Left lung (tissue), 10 donors: ENCODE measurements around the gene HMGA1. TPM values are rescaled to one million over a fixed set of nuclear protein-coding genes. Genes with fewer than 3 reads are reported as not detected.
"Not testable (repeated sequence)": the region's sequence is repeated elsewhere in the genome, so short reads cannot be mapped to it uniquely, and the experiment has no call there.

ENCODE experiments used
- ATAC-seq: fragments of 200-7000 bp; cut with Tn5 transposase; one replicate; pipeline ENCODE4 v1.9.1; 2020; ENCODE audit warnings: moderate library complexity
- DNase-seq, 4 donors: peaks; one replicate each; pipeline ENCODE4 v3.0.0-alpha.2; 2013 to 2020
- H3K27ac ChIP-seq, 2 donors: fragments of 200-600 bp; sonication (generic) in 1 of 2; one replicate each; pipeline versions ENCODE4 v1.5.0 to v1.8.0; 2020 to 2021
- H3K27me3 ChIP-seq, 2 donors: fragments of 200-600 bp; sonication (generic) in 1 of 2; one replicate each; pipeline versions ENCODE4 v1.5.0 to v1.8.0; 2020 to 2021
- H3K36me3 ChIP-seq, 2 donors: fragments of 200-600 bp; sonication (generic) in 1 of 2; one replicate each; pipeline versions ENCODE4 v1.5.0 to v1.8.0; 2020 to 2021
- H3K4me1 ChIP-seq, 2 donors: fragments of 200-600 bp; one replicate each; pipeline ENCODE4 v1.8.0; 2021
- H3K4me3 ChIP-seq, 2 donors: fragments of 200-600 bp; sonication (generic) in 1 of 2; one replicate each; pipeline versions ENCODE4 v1.5.0 to v1.8.0; 2020 to 2021; ENCODE audit warnings: mild to moderate bottlenecking in 1 of 2
- H3K9me3 ChIP-seq, 2 donors: fragments of 200-600 bp; sonication (generic) in 1 of 2; one replicate each; pipeline versions ENCODE4 v1.5.0 to v1.8.0; 2020 to 2021
- CTCF ChIP-seq, 2 donors: fragments of 200-600 bp; sonication (generic) in 1 of 2; IDR thresholded peaks; one replicate each; pipeline versions ENCODE4 v1.5.0 to v1.8.0; 2021; ENCODE audit warnings: antibody characterized with exemption in 2 of 2
- intact Hi-C, 2 donors: fragments of 100-400 bp; cut with DNase I; formaldehyde crosslinking; loops; one replicate each; pipeline versions ENCODE4 v1.11.2 to v1.14.2; 2022
- polyA plus RNA-seq, 6 donors: library from polyadenylated mRNA; unstranded; fragments of 120-200 nt; gene quantifications; one replicate each; pipeline ENCODE4 v1.2.1, GENCODE V29; 2013; ENCODE audit not compliant: insufficient read length in 6 of 6
- total RNA-seq, 2 donors: library from RNA; stranded (reverse); fragmentation: NEBNext Ultra II Directional; extraction: Animal tissue kit (Norgen Biotek cat#: 25700); gene quantifications; one replicate each; pipeline ENCODE4 v1.2.1, GENCODE V29; 2021
- donor health status: DM: no; HTN: yes; CAD: no.
- donor health status: DM: no; HTN: no; CAD: no.

HMGA1 gene
- total and polyA plus RNA-seq, 8 donors, result 75.1 to 197 (median 155) TPM

GRCh38 chr6:34259529-34260069, 22.9 kb downstream of the HMGA1 start:
- ATAC-seq, result no peak
- H3K4me1 ChIP-seq, result no peaks in the 10 kb centered on the region
- DNase-seq, result no peak
- H3K27me3 ChIP-seq, result no peaks in the 10 kb centered on the region
- H3K4me3 ChIP-seq, result no peak overlapping the region
- no peak overlapping the region for H3K27ac ChIP-seq
- peaks cover 0 to 31% of the 10 kb centered on the region in 2 donors for H3K9me3 ChIP-seq
- H3K36me3 ChIP-seq, result no peaks in the 10 kb centered on the region
- intact Hi-C loops, result no loop called here
- no peak for TF ChIP-seq CTCF (IDR thresholded peaks at IDR 0.05)

GRCh38 chr6:34260576-34261267, 24.0 kb downstream of the HMGA1 start:
- H3K4me3 ChIP-seq, result no peak overlapping the region
- ATAC-seq (no peak), DNase-seq (no peak)
- no peaks in the 10 kb centered on the region for H3K27me3 ChIP-seq
- H3K27ac ChIP-seq, result no peak overlapping the region
- no peak for TF ChIP-seq CTCF (IDR thresholded peaks at IDR 0.05)
- H3K9me3 ChIP-seq, result peaks cover 0 to 31% of the 10 kb centered on the region in 2 donors
- no peaks in the 10 kb centered on the region for H3K4me1 ChIP-seq
- H3K36me3 ChIP-seq, result no peaks in the 10 kb centered on the region
- intact Hi-C loops, result no loop called here

GRCh38 chr6:34263484-34263883, 26.8 kb downstream of the HMGA1 start:
- ATAC-seq, H3K4me1 ChIP-seq, H3K4me3 ChIP-seq, H3K27ac ChIP-seq, H3K36me3 ChIP-seq, H3K27me3 ChIP-seq, intact Hi-C loops, DNase-seq: not testable (repeated sequence)
- H3K9me3 ChIP-seq, result peaks cover 0 to 31% of the 10 kb centered on the region in 2 donors

- H3K9me3 ChIP-seq, result peaks cover 0 to 12% of the 10 kb centered on the region in 2 donors
- TF ChIP-seq CTCF (IDR thresholded peaks at IDR 0.05), result no peak
- H3K4me3 ChIP-seq, result no peak overlapping the region
- no peak for ATAC-seq
- H3K27ac ChIP-seq, result no peak overlapping the region
- no peaks in the 10 kb centered on the region for H3K27me3 ChIP-seq
- intact Hi-C loops, result no loop called here
- DNase-seq, result no peak
- peaks cover 0 to 13% of the 10 kb centered on the region in 2 donors for H3K4me1 ChIP-seq
- H3K36me3 ChIP-seq, result no peaks in the 10 kb centered on the region
Observed at GRCh38 chr6:34267746-34268145, 31.1 kb downstream of the HMGA1 start.

GRCh38 chr6:34269132-34269531, 32.5 kb downstream of the HMGA1 start:
- intact Hi-C loops, DNase-seq, H3K27me3 ChIP-seq, ATAC-seq, H3K36me3 ChIP-seq, H3K4me3 ChIP-seq, H3K9me3 ChIP-seq, H3K27ac ChIP-seq: not testable (repeated sequence)
- H3K4me1 ChIP-seq, result peaks cover 0 to 25% of the 10 kb centered on the region in 2 donors

GRCh38 chr6:34269658-34270341, 33.1 kb downstream of the HMGA1 start:
- H3K4me1 ChIP-seq, result peaks cover 0 to 26% of the 10 kb centered on the region in 2 donors
- H3K9me3 ChIP-seq, ATAC-seq, H3K4me3 ChIP-seq, H3K27me3 ChIP-seq, H3K36me3 ChIP-seq, DNase-seq, H3K27ac ChIP-seq, intact Hi-C loops: not testable (repeated sequence)
